Pancreas (tissue), 10 donors: ENCODE data around the gene PLPP3. TPM values are rescaled to one million over a fixed set of nuclear protein-coding genes. Genes with fewer than 3 reads are reported as not detected.

Experiments
- ATAC-seq, 4 donors: fragments of 200-7000 bp; cut with Tn5 transposase; one replicate each; pipeline versions ENCODE4 v1.8.0 to v1.9.1; 2020; ENCODE audit warnings: mild to moderate bottlenecking in 4 of 4, moderate library complexity in 4 of 4
- DNase-seq, 6 donors: peaks; one replicate each; pipeline ENCODE4 v3.0.0-alpha.2; 2020
- FAIRE-seq: peaks from 2 replicates; lab custom pipeline; 2012; peaks lifted over from hg19 to GRCh38; lab: Jason Lieb, UNC
- H3K27ac ChIP-seq, 4 donors: fragments of 200-600 bp; sonication (generic); 1 replicate in 3 of 4; 2 replicates in 1 of 4; pipeline versions ENCODE4 v1.5.0 to v1.8.0; 2020
- H3K27me3 ChIP-seq, 4 donors: fragments of 200-600 bp; one replicate each; pipeline ENCODE4 v1.8.0; 2021
- H3K36me3 ChIP-seq, 3 donors: fragments of 200-600 bp; sonication (generic) in 1 of 3; one replicate each; pipeline versions ENCODE4 v1.5.0 to v1.8.0; 2020 to 2021
- H3K4me1 ChIP-seq, 3 donors: fragments of 200-600 bp; one replicate each; pipeline ENCODE4 v1.8.0; 2021
- H3K4me3 ChIP-seq, 4 donors: fragments of 200-600 bp; sonication (generic) in 2 of 4; one replicate each; pipeline versions ENCODE4 v1.5.0 to v1.8.0; 2020 to 2021
- H3K9me3 ChIP-seq, 4 donors: fragments of 200-600 bp; one replicate each; pipeline ENCODE4 v1.8.0; 2021
- WGBS, 2 donors: extraction: QIAGEN DNeasy Blood & Tissue Kit; methylation state at CpG; one replicate each; pipeline ENCODE4 v1.1.7; 2013; 5-methylcytosine and 5-hydroxymethylcytosine counted together
- intact Hi-C, 3 donors: fragments of 100-400 bp; cut with DNase I; formaldehyde crosslinking; loops; one replicate each; pipeline versions ENCODE4 v1.11.1 to v1.14.2; 2022
- polyA plus RNA-seq, 2 donors: library from polyadenylated mRNA; stranded (reverse); fragments of 200-250 nt; gene quantifications; one replicate each; pipeline ENCODE4 v1.2.3, GENCODE V29; 2013
- total RNA-seq, 6 donors: library from RNA; stranded (reverse); fragmentation: NEBNext Ultra II Directional in 4 of 6; extraction: Animal tissue kit (Norgen Biotek cat#: 25700) in 4 of 6; gene quantifications; one replicate each; pipeline versions ENCODE4 v1.2.1 to v1.2.4, GENCODE V29; 2021 to 2023
- TF ChIP-seq, protein P1 (sequence below), 4 donors: fragments of 200-600 bp; sonication (generic) in 3 of 4; IDR thresholded peaks; one replicate each; pipeline versions ENCODE4 v1.5.0 to v1.8.0; 2021; ENCODE audit warnings: antibody characterized with exemption in 4 of 4
- donor health status: healthy with polysubstance abuse.
- donor health status: DM: no; HTN: no; CAD: no; lungs with moderate emphysema.
- donor health status: DM: no; HTN: no; CAD: no.
- donor health status: control.
- donor health status: control.
- donor health status: Bipolar disorder and iron deficiency.
- donor health status: DM: yes; HTN: yes; CAD: no.
- donor health status: DM: no; HTN: no; CAD: no.
- donor health status: DM: no; HTN: no; CAD: no.
- donor health status: DM: yes; HTN: yes; CAD: no.

PLPP3 gene
- total and polyA plus RNA-seq, 8 donors = 5.5 to 29.6 (median 18.7) TPM

- Histone ChIP-seq H3K36me3 (no peaks in the 10 kb centered on the region), H3K4me1 (peaks cover 6 to 19% (median 13%) of the 10 kb centered on the region in 3 donors), H3K27me3 (no peaks in the 10 kb centered on the region), H3K4me3 (no peak overlapping the region), H3K9me3 (no peaks in the 10 kb centered on the region), H3K27ac (no peak overlapping the region)
- DNase-seq = no peak
- ATAC-seq = no peak
- FAIRE-seq = no peak
- WGBS, 2 donors = 54 to 62% methylated on average over 2 of the region's 2 CpGs
- intact Hi-C loops = loop anchor here in 1 of 3 donors (5.0 to 10.0 kb wide), 2 partner anchors 172 to 1299 kb away; no protein-coding TSS in a partner anchor
- TF ChIP-seq, protein P1, sequence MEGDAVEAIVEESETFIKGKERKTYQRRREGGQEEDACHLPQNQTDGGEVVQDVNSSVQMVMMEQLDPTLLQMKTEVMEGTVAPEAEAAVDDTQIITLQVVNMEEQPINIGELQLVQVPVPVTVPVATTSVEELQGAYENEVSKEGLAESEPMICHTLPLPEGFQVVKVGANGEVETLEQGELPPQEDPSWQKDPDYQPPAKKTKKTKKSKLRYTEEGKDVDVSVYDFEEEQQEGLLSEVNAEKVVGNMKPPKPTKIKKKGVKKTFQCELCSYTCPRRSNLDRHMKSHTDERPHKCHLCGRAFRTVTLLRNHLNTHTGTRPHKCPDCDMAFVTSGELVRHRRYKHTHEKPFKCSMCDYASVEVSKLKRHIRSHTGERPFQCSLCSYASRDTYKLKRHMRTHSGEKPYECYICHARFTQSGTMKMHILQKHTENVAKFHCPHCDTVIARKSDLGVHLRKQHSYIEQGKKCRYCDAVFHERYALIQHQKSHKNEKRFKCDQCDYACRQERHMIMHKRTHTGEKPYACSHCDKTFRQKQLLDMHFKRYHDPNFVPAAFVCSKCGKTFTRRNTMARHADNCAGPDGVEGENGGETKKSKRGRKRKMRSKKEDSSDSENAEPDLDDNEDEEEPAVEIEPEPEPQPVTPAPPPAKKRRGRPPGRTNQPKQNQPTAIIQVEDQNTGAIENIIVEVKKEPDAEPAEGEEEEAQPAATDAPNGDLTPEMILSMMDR (IDR thresholded peaks at IDR 0.05) = no peak
These were observed 4.7 kb upstream of the PLPP3 start for GRCh38 chr1:56583957-56584468.

DNA sequence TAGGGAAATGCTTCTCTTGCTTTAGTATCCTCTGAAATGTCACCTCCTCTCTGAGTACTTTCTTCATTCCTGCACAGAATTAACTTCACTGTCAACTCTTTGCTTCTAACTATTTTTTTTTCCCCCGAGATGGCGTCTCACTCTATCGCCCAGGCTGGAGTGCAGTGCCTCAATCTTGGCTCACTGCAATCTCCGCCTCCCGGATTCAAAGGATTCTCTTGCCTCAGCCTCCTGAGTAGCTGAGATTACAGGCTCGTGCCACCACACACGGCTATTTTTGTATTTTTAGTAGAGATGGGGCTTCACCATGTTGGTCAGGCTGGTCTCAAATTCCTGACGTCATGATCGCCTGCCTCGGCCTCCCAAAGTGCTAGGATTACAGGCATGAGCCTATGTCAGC is 1.4 kb upstream of the PLPP3 start:
- DNase-seq = no peak
- Histone ChIP-seq H3K27me3 (no peaks in the 10 kb centered on the region), H3K4me1 (peaks cover 6 to 31% (median 18%) of the 10 kb centered on the region in 3 donors), H3K9me3 (no peaks in the 10 kb centered on the region), H3K36me3 (no peaks in the 10 kb centered on the region), H3K27ac (no peak overlapping the region), H3K4me3 (no peak overlapping the region)
- 90 to 91% methylated on average over 10 of the region's 10 CpGs for WGBS, 2 donors
- ATAC-seq = no peak
- no peak for FAIRE-seq
- TF ChIP-seq, protein P1 (IDR thresholded peaks at IDR 0.05) = no peak
- intact Hi-C loops = loop anchor here in 1 of 3 donors (5.0 to 10.0 kb wide), 2 partner anchors 168 to 1296 kb away; no protein-coding TSS in a partner anchor

GRCh38 chr1:56578138-56578962 is 1.0 kb downstream of the PLPP3 start:
- FAIRE-seq (no peak), DNase-seq (peak; percentile 64 to 90 (median 70)), ATAC-seq (peak; percentile 58 to 72 (median 65))
- Histone ChIP-seq H3K4me1 (peaks cover 6 to 52% (median 25%) of the 10 kb centered on the region in 3 donors), H3K9me3 (no peaks in the 10 kb centered on the region), H3K27ac (peak overlapping the region; percentile 84 to 95 (median 93)), H3K36me3 (no peaks in the 10 kb centered on the region), H3K27me3 (no peaks in the 10 kb centered on the region), H3K4me3 (peak overlapping the region; percentile 74 to 98 (median 91))
- intact Hi-C loops = loop anchor here in 1 of 3 donors (10.0 kb wide), 2 partner anchors 54 to 164 kb away; no protein-coding TSS in a partner anchor
- WGBS, 2 donors = 1% methylated on average over 47 to 64 of the region's 64 CpGs
- TF ChIP-seq, protein P1 (IDR thresholded peaks at IDR 0.05) = no peak

- no peaks in the 10 kb centered on the region for H3K27me3 ChIP-seq
- TF ChIP-seq, protein P1 (IDR thresholded peaks at IDR 0.05) = no peak
- peak overlapping the region; percentile 74 to 98 (median 91) for H3K4me3 ChIP-seq
- no peaks in the 10 kb centered on the region for H3K36me3 ChIP-seq
- H3K27ac ChIP-seq = peak overlapping the region; percentile 84 to 95 (median 93)
- peak in 3 of 4 donors; percentile 7 to 14 (median 9) for ATAC-seq
- 11 to 14% methylated on average over 12 of the region's 12 CpGs for WGBS, 2 donors
- peak in 2 of 6 donors; percentile 16 to 28 for DNase-seq
- no peak for FAIRE-seq
- peaks cover 12 to 60% (median 32%) of the 10 kb centered on the region in 3 donors for H3K4me1 ChIP-seq
- intact Hi-C loops = loop anchor here in 1 of 3 donors (10.0 kb wide), 2 partner anchors 53 to 163 kb away; no protein-coding TSS in a partner anchor
- H3K9me3 ChIP-seq = no peaks in the 10 kb centered on the region
These were observed 1.8 kb downstream of the PLPP3 start for GRCh38 chr1:56577406-56578137.
